ENCODE measurements around the gene INPP5J.
"Not testable (repeated sequence)": the region's sequence is repeated elsewhere in the genome, so short reads cannot be mapped to it uniquely, and the experiment has no call there.

INPP5J gene, protein sequence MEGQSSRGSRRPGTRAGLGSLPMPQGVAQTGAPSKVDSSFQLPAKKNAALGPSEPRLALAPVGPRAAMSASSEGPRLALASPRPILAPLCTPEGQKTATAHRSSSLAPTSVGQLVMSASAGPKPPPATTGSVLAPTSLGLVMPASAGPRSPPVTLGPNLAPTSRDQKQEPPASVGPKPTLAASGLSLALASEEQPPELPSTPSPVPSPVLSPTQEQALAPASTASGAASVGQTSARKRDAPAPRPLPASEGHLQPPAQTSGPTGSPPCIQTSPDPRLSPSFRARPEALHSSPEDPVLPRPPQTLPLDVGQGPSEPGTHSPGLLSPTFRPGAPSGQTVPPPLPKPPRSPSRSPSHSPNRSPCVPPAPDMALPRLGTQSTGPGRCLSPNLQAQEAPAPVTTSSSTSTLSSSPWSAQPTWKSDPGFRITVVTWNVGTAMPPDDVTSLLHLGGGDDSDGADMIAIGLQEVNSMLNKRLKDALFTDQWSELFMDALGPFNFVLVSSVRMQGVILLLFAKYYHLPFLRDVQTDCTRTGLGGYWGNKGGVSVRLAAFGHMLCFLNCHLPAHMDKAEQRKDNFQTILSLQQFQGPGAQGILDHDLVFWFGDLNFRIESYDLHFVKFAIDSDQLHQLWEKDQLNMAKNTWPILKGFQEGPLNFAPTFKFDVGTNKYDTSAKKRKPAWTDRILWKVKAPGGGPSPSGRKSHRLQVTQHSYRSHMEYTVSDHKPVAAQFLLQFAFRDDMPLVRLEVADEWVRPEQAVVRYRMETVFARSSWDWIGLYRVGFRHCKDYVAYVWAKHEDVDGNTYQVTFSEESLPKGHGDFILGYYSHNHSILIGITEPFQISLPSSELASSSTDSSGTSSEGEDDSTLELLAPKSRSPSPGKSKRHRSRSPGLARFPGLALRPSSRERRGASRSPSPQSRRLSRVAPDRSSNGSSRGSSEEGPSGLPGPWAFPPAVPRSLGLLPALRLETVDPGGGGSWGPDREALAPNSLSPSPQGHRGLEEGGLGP

DNA sequence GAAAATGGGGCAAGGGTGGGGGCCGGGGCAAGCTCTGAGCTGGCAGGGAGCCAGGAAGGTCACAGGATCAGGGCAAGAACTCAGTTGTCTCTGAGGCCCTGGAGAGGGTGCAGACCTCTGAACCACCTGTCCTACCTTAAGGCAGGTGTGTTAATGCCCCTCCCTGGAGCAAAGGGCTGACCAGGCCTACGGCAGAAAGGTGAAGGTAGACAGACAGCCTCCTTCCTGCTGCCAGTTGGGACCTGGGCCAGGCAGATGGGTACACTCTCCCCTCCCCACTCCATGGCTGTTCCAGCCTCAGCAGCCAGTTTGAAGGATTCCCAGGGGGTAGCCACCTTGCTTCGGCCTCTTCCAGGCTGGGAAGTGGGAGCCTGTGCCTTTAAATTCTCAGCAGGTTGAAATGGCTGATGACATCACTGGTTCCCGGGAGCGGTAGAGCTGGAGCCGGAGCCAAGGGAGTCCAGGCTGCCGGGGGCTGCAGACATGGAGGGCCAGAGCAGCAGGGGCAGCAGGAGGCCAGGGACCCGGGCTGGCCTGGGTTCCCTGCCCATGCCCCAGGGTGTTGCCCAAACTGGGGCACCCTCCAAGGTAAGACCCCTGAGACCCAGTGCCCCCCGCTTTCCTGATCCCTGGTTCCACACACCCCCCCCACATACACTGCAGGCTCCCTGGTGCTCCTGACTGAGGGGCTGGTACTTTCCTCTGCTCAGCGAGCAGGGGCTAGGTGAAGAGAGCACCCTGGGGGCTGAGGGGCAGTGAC lies at the start of gene INPP5J:
Gene INPP5J, plus strand, starts transcription at position 435 of the 760 bp plus-strand sequence. Its CDS starts 49 bp downstream, at position 484.
- peak; percentile 47 for DNase-seq

DNA sequence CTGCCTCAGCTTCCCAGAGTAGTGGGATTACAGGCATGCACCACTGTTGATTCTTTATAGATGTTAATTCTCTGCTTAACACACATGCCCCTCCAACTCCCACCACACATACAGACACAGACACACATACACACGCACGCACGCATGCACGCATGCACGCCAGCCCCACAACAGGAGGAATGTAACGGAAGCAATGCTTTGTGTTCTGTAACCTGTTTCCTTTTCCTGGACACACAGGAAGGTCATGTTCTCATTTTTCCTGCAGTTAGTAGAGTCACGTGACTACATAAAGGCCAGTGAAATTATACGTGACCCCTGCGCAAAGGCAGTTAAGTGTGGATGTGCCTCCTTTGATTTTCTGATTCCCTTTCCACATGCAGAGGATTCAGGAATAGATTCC lies 49.6 kb upstream of the INPP5J start:
- not testable (repeated sequence) for DNase-seq

DNA sequence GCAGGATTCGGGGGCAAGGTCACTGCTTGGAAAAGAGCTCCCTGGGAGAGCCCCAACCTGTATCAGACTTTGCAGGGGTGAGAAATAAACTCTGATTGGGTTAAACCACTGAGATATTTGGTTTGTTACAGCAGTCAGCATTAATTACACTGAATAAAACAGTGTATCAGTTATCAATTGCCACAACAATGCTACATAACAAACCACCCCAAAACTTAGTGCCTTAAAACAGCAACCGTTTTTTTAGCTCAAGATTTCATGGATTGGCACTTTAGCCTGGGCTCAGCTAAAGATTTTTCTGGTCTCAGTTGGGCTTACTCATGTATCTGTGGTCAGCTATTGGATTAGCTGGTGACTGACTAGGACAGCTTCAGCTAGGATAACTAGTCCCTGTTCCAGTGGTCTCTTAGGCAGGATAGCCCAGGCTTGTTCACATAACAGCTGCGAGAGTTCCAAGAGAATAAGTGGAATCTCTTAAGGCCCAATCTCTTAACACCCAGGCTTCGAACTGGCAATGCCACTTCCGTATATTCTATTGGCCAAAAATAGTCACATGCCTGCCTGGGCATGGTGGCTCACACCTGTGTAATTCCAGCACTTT lies 49.1 kb upstream of the INPP5J start:
- DNase-seq, result not testable (repeated sequence)

DNA sequence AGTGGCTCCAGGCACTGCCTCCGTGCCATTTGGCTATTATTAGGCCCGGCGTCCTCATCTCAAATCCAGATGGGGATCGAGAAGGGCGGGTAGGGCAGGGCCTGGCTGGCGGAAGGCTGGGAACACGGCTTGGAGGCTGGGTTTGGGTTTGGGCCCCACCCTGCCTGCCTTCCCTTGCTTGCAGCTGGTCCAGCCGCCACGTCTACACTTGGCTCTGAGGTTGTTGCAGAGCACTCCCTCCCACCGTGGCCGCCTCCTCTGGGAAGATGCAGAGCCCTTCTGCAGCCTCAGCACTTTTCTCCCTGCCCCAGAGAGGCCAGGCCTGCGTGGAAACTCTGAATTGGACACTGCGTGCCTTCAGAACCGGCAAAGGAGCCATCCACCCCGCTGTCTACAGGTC lies 46.8 kb upstream of the INPP5J start:
- no peak for DNase-seq

DNA sequence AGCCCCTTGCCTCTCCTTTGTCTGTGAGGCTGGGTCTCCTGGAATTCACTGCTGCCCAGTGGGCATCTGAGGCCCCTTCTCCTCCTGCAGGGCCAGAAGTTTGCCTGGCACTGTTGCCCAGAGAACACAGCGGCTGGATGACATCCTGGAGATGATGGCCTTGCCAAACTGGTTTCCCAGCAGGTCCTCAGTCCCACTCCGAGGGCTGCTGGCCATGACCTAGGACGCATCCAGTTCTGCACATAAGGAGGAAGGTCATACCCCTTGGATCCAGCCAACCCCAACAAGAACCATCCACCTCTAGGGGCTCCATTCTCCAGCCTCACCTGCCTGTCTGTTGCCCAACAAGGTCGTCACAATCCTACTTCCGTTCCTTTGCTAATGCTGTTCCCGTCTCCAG lies 45.1 kb upstream of the INPP5J start:
- DNase-seq, result no peak

DNA sequence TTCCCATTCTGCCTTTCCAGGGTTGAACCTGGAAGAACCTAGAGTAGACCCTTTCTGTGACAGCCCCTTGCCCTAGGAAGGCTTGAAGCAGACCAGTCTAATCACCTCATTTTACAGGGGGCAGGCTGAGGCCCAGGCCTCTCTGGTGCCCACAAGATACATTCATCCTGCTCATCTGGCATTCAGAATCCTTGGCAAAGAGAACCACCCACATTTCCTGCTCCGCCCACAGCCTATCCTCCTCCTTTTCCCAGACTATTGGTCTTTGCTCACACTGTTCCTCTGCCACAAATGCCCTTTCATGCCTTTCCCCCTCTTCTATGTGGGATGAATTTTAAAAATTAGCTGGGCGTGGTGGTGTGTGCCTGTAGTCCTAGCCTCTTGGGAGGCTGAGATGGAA lies 44.4 kb upstream of the INPP5J start:
- DNase-seq, result not testable (repeated sequence)

DNA sequence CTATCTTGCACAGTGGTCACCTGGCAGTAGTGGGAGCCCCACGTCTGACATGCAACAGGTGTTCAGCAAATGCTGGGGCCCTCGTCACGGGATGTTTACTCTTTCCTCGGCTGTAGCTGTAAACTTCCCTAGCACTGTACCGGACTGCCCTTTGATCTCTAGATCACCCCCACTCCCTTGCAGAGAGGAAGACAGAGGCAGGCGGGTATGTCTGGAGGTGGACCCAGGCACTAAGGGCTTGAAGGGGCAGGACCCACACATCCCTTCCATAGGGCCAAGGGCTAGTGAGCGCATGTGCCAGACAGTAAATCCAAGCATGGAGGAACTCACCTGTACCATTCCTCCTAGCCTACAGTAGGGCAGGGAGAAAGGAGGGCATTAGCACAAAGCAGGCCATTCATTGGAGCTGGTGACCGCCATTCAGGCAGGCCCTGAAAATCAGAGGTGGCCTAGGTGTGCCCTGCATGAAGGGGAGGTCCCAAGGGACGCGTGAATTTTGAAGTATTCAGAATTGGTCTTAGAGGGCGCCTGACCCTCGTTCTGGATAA lies 43.6 kb upstream of the INPP5J start:
- DNase-seq, result peak; percentile 3

DNA sequence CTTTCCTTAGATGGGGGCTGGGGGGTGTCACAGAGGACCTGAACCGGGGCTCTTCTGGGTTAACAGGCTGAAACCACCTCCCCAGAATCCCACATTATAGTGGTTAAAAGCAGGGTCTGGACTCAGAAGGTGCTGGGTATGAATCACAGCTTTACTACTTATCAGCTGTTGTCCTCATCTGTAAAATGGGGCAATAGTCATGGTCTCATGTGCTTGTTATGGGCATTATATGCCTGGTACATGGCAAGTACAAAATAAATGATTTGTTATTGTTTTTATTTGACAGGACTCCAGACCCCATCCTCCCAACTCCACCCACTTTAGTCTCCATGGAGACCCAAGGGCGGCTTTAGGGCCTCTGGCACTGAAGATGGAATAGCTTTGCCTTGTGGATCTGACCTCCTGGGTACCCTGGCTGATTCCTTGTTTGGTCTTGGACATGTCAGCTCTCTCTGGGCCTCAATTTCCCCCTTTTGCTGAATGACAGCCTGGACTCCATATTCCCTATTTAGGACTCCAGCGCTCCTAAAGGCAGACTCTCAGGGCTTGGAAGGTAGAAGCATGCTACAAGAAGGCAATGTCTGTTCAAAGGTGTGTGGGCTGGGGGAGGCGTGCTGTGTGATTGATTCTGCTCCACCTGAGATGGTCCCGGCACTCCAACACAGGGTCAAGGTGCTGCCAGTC lies 42.5 kb upstream of the INPP5J start:
- DNase-seq, result no peak

DNA sequence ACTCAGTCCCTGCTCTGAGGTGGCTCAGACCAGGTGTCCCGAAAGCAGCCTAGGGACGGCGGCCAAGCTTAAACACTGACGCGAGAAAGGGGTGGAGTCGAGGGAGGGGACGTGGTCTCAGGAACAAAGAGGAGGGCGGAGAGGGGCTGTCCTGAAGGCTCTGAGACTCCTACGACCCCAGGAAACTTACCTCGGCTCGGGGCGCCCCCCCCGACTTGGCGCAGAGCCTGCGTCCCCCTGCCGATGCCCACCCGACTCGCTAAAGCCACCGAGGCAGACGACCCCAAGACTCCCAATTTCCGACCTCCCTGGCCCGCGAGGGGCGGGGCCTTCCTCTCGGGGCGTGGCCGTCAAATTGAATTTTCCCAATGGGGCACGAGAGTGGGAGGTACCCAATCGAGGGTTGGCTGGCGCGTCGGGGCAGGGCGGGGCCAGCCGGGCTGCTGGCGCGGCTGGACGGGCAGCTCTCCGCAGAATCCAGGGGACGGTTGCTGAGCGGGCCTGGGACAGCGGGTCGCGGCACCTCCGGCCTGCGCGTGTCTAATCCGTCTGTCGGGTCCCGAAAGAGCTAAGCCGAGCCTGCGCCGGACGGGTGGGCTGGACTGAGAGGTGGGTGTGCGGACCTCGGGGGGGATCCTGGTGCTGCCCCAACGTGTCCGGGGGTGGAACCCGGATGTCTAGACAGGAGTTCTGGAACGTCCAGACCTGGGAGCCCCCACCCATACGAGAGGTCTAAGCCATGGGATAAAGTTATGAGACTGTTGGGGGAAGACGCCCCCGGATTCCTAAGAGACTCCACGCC lies 41.7 kb upstream of the INPP5J start, which contains the start of gene SMTN:
Gene SMTN, plus strand, starts transcription at position 471 of the 802 bp plus-strand sequence. CDS start 1,941 bp downstream, outside the sequence.
- DNase-seq, result peak; percentile 88

DNA sequence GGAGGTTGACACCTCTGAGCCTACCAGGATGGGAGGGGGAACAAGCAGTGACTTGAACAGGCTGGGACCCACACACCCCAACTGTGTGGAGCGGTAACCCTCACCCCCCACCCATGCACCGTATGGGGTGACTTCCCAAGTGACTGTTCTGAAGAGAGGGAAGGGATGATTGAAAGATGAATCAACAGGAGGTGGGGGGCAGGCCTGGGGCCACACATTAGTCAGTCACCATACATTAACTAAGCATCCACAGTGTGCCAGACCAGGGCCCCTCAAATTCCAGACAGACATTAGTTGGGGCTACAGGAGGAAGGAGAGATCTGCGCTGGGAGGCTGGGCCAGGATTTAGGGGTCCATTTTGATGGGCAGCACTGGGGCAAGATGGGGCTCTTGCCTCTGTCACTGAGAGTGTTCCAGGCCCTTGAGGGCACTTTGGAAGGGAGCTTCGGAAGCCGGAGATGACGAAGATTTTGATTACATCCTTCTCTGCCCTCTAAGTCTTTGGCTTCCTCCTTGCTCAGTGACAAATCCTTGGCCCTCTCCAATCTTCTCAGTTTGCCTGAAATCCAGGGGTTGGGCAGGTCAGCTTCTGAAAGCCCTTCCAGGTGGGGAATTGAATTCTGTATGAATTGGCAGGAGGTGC lies 40.7 kb upstream of the INPP5J start:
- DNase-seq, result no peak

DNA sequence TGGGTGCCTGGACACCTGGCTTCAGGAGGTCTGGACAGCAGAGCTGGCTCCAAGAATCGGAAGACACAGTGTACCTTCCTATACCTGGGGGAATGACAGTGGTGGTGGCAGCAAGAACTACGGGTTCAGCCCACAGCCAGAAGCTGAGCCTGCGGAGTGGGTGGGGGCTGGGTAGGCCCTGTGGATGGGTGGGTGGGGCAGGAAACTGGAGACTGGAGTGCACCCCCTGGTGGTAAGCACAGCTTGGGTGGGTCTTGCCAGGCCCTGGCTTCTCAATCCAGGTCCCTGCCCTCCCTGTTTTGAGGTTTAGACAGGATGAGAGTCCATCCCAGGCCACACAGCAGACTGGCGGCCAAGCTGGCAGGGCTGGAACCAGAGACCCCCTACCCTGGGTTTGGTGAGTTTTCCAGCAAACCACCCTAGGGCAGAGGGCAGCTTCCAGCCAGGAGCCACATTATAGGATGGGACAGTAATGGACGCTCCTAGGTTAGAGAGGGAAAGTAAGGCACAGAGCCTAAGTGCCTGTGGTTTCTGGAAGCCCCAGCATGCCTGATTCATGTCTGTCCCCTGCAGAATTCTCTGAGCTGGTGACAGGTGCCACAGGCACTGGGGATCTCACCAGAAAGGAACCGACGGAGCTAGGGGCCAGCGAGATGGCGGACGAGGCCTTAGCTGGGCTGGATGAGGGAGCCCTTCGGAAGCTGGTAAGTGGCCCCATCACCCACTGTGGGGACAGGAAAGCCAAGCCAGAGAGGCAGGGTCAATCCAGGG lies 40.0 kb upstream of the INPP5J start:
- DNase-seq, result peak; percentile 23

DNA sequence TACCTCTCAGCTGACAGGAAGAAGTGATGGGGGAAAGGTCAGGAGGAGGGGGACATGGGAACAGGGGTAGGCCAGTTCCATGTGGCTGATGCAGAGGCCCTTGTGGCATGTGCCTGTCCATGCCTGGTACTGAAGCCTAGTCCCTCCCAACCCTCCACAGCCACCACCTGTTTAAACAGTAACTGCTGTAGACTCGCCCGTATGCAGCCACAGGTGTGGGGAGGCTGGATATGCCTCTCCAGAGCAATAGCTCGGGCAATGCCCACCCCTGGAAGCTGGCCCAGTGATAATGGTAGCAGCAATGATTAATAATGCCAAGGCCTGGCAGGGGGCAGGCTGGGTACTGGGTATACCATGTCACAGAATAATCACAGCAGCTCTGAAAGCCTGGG lies 39.4 kb upstream of the INPP5J start:
- DNase-seq, result peak; percentile 80

DNA sequence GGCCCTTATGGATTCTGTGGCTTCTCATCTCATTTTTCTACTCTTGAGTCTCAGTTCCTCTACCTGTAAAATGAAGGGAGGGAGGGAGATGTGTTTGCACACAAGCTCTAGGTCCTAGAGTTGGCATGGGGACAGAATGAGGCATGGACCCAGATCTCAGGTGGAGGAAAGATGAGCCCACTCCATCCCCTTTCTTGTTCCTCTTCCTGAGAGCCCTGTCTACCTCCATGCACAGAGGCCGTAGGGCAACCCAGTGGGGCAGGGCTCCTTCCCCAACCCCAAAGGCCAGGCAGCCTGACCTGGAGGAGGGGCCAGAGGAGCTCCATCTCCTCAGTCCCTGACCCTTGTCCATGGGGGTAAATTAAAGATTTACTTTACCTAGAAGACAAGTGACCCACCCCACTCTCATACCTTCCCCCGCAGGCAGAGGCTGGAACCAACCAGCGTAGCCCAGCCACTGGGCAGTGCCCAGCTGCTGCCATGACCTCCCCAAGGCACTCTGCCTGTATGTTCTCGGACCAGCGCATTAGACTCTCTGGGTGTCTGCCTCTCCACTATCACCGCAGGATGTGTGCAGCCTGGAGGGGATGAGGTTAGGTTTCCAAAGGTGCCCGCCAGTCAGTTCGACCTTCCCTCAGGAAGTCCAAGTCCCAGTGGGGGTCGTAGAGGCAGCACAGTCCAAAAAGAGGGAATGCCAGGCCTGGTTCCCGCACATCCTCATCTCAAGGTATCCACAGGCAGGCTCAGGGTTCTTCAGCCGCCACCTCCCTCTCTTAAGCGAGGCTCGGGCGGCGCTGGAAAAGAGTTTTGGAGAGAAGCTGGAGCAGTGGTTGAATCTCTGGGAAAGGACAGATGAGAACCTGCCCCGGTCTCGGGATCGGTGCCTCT lies 38.6 kb upstream of the INPP5J start:
- no peak for DNase-seq

DNA sequence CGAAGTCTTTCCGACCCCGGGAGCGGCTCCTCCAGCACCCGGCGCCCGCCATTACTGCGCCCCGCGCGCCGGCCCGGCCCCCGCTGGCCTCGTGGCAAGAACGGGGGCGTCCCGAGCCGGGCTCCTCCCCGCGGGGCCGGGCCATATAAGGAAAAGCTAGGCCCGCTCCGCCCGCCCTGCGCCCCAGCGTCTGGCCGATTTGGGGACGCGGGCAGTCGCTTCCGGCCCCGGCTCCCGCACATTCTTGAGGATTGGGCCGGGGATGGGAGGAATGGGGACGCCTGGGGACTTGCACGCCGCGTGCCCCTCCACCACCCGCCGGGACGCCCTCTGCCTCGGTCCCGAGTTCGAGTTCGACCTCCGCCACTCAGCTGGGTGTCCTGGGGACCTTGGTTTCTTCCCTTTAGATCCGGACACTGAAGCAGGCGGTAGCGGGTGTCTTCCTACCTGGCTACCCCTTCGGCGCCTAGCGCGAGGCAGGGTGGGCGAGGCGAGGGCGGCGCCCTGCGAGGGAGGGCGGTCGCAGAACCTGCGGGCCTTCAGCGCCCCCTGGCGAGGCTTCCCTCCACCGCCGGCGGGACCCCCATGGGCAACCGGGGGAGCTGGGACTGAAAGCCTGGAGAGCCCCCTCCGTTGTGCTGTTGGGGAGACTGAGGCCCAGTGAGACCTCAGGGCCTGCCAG lies 37.8 kb upstream of the INPP5J start:
- DNase-seq, result no peak

DNA sequence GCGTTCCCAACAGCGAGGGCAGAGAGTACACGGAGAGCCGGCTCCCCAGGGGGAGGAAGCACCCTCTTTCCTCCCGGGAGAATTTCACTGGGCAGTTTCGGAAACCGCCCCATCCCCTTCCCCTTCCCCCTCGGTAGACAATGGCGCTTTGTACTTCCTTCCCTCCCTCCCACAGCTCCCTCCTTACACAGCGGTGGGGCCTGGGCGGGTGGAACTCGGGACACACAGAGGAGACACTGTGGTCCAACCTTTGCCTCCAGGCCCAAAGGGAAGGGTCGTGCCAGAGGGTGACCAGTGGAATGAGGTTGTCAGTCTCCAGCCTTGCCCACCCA lies 37.3 kb upstream of the INPP5J start:
- no peak for DNase-seq

DNA sequence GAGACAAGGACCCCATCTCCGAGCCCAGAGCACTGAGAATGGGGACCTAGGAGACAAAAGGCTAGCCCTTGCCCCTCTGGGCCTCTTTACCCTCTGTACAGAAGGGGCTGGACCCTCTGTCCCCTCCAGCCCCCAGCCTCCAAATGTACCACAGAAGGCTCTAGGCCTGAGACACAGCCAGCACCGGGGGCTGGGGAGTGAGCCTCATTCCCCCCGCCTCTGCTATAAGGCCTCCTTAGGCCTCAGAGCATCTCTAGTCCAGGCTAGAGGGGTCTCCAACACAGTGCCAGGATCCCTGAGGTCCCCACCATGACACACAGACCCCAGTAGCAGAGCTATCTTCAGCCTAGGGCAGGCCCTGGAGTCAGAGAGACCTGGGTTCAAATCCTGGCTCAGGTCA lies 36.8 kb upstream of the INPP5J start:
- no peak for DNase-seq

DNA sequence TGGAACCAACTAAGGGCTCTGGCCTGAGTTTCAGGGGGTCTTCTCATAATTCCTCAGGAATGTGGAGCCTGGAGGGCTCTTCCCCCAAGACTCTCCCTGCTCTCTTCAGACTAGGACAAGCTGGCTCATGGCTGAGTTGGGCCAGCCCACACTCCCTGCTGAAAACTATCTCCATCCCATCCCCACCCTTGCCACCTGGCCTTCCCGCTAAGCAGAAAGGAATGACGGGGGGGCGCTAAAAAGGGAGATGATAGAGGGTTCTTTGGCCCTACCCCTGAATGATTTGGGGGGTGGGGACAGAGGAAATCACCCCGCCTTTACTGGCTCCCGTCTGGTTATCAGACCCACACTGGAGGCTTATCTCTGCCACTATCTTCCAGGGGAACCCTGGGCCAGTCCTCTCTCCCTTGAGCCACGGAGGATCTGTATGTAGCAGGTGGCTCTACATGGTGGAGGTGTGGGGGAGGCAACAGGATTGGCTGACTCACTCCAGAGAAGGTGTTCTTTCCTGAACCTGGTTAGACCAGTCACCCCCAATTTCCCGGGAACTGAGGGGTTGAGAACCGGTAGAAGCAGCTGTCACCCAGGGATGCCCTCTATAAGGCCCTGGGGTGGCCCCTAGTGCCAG lies 35.9 kb upstream of the INPP5J start:
- DNase-seq, result no peak
